MCF 10A (cell line): ENCODE results near the gene SVBP. TPM values are rescaled to one million over a fixed set of nuclear protein-coding genes. Genes with fewer than 3 reads are reported as not detected.
"Not testable (repeated sequence)": the region's sequence is repeated elsewhere in the genome, so short reads cannot be mapped to it uniquely, and the experiment has no call there.

Experiments
- BruUV-seq: library from RNA; stranded (reverse); fragments of 400-500 nt; replicated peaks from 2 replicates; lab custom pipeline; 2021; lab: Mats Ljungman, UMichigan
- CTCF ChIA-PET: fragments of 300-600 bp; sonication (Branson Sonifier 250); formaldehyde crosslinking; extraction: SDS; loops from one replicate; lab custom pipeline; 2021; ENCODE audit warnings: antibody characterized with exemption, inconsistent platforms; lab: Yijun Ruan, JAX
- POLR2A ChIA-PET: fragments of 300-600, 350-650 bp; sonication (Branson Sonifier 250); formaldehyde crosslinking; extraction: SDS; loops from one replicate; lab custom pipeline; 2020; ENCODE audit warnings: antibody characterized with exemption, inconsistent platforms; lab: Yijun Ruan, JAX
- DNase-seq: peaks from one replicate; pipeline ENCODE4 v3.0.0-alpha.2; 2018; ENCODE audit not compliant: unreplicated experiment
- H3K27ac Mint-ChIP-seq: one replicate; pipeline ENCODE4 v1.8.0; 2022; ENCODE audit warnings: mild to moderate bottlenecking, low read depth, mixed read lengths; ENCODE audit not compliant: unreplicated experiment
- H3K27me3 Mint-ChIP-seq: one replicate; pipeline ENCODE4 v1.8.0; 2022; ENCODE audit warnings: mixed read lengths; ENCODE audit not compliant: insufficient read depth, unreplicated experiment
- H3K36me3 Mint-ChIP-seq: one replicate; pipeline ENCODE4 v1.8.0; 2022; ENCODE audit warnings: mild to moderate bottlenecking, moderate library complexity, mixed read lengths; ENCODE audit not compliant: insufficient read depth, unreplicated experiment
- H3K4me1 Mint-ChIP-seq: one replicate; pipeline ENCODE4 v1.8.0; 2022; ENCODE audit warnings: mixed read lengths; ENCODE audit not compliant: insufficient read depth, unreplicated experiment
- H3K4me3 Mint-ChIP-seq: one replicate; pipeline ENCODE4 v1.8.0; 2022; ENCODE audit warnings: mild to moderate bottlenecking, moderate library complexity, mixed read lengths; ENCODE audit not compliant: unreplicated experiment
- H3K9me3 Mint-ChIP-seq: one replicate; pipeline ENCODE4 v1.8.0; 2022; ENCODE audit warnings: mixed read lengths; ENCODE audit not compliant: unreplicated experiment
- CTCF ChIP-seq: fragments of 200-600 bp; IDR thresholded peaks from one replicate; pipeline ENCODE4 v1.8.0; 2022; ENCODE audit warnings: antibody characterized with exemption, mild to moderate bottlenecking; ENCODE audit not compliant: unreplicated experiment
- intact Hi-C: fragments of 100-400 bp; cut with micrococcal nuclease; formaldehyde crosslinking; loops from 2 replicates; pipeline ENCODE4 v1.14.1; 2022
- total RNA-seq: library from RNA; stranded (reverse); gene quantifications from 2 replicates; pipeline ENCODE4 v1.2.3, GENCODE V29; 2022

SVBP gene
- total RNA-seq, 1 experiment from 2014 or later = 15.7 TPM

- ChIA-PET CTCF (interaction anchor here (0.5 kb wide), 1 partner anchor 45 kb away, joined by 3 read pairs; no protein-coding TSS in a partner anchor), POLR2A (no interaction called here)
- Mint-ChIP-seq H3K27me3 (peaks cover 54% of the 10 kb centered on the region), H3K4me1 (peaks cover 5% of the 10 kb centered on the region), H3K27ac (no peak overlapping the region), H3K36me3 (no peaks in the 10 kb centered on the region), H3K9me3 (peaks cover 30% of the 10 kb centered on the region), H3K4me3 (no peak overlapping the region)
- intact Hi-C loops = no loop called here
- TF ChIP-seq CTCF = no peak
- no TSS peak for BruUV-seq
- DNase-seq = no peak
Measured at GRCh38 chr1:42860339-42861013, 43.3 kb upstream of the SVBP start.

GRCh38 chr1:42859366-42859765, 42.2 kb upstream of the SVBP start:
- POLR2A ChIA-PET = interaction anchor here (2.0 kb wide), 1 partner anchor 13 kb away, joined by 9 read pairs; the partner anchor contains the start of gene ZNF691
- H3K27ac Mint-ChIP-seq, H3K4me1 Mint-ChIP-seq, CTCF ChIA-PET, BruUV-seq, H3K36me3 Mint-ChIP-seq, H3K4me3 Mint-ChIP-seq, intact Hi-C loops, DNase-seq: not testable (repeated sequence)
- Mint-ChIP-seq H3K27me3 (peaks cover 43% of the 10 kb centered on the region), H3K9me3 (peaks cover 37% of the 10 kb centered on the region)

GRCh38 chr1:42856554-42856953, 39.4 kb upstream of the SVBP start:
- H3K4me1 Mint-ChIP-seq, CTCF ChIA-PET, intact Hi-C loops, H3K4me3 Mint-ChIP-seq, BruUV-seq, DNase-seq, H3K27ac Mint-ChIP-seq: not testable (repeated sequence)
- H3K27me3 Mint-ChIP-seq = peaks cover 23% of the 10 kb centered on the region
- POLR2A ChIA-PET = interaction anchor here (1.1 kb wide), 1 partner anchor 11 kb away, joined by 3 read pairs; no protein-coding TSS in a partner anchor
- H3K36me3 Mint-ChIP-seq = peaks cover 20% of the 10 kb centered on the region
- peaks cover 37% of the 10 kb centered on the region for H3K9me3 Mint-ChIP-seq

GRCh38 chr1:42853116-42853884, 36.1 kb upstream of the SVBP start:
- intact Hi-C loops = no loop called here
- no peak overlapping the region for H3K27ac Mint-ChIP-seq
- H3K4me3 Mint-ChIP-seq = no peak overlapping the region
- no peaks in the 10 kb centered on the region for H3K27me3 Mint-ChIP-seq
- POLR2A ChIA-PET = no interaction called here
- peaks cover 36% of the 10 kb centered on the region for H3K9me3 Mint-ChIP-seq
- CTCF ChIA-PET = interaction anchor here (0.7 kb wide), 1 partner anchor 1080 kb away, joined by 4 read pairs; no protein-coding TSS in a partner anchor
- no peak for TF ChIP-seq CTCF
- BruUV-seq = no TSS peak
- peaks cover 13% of the 10 kb centered on the region for H3K4me1 Mint-ChIP-seq
- peaks cover 41% of the 10 kb centered on the region for H3K36me3 Mint-ChIP-seq
- no peak for DNase-seq

- DNase-seq = no peak
- no TSS peak for BruUV-seq
- H3K4me1 Mint-ChIP-seq = peaks cover 20% of the 10 kb centered on the region
- no peak overlapping the region for H3K27ac Mint-ChIP-seq
- H3K27me3 Mint-ChIP-seq = no peaks in the 10 kb centered on the region
- intact Hi-C loops = no loop called here
- no peak for TF ChIP-seq CTCF
- ChIA-PET POLR2A (no interaction called here), CTCF (no interaction called here)
- H3K9me3 Mint-ChIP-seq = peaks cover 29% of the 10 kb centered on the region
- H3K36me3 Mint-ChIP-seq = peaks cover 41% of the 10 kb centered on the region
- H3K4me3 Mint-ChIP-seq = no peak overlapping the region
Measured at GRCh38 chr1:42852608-42852980, 35.4 kb upstream of the SVBP start.
